NCI-H146 (cell line): ENCODE measurements around the gene FAM53B.

Source experiments
- DNase-seq: peaks from one replicate; lab custom pipeline; 2025; lab: John Stamatoyannopoulos, UW

The FAM53B gene

DNA sequence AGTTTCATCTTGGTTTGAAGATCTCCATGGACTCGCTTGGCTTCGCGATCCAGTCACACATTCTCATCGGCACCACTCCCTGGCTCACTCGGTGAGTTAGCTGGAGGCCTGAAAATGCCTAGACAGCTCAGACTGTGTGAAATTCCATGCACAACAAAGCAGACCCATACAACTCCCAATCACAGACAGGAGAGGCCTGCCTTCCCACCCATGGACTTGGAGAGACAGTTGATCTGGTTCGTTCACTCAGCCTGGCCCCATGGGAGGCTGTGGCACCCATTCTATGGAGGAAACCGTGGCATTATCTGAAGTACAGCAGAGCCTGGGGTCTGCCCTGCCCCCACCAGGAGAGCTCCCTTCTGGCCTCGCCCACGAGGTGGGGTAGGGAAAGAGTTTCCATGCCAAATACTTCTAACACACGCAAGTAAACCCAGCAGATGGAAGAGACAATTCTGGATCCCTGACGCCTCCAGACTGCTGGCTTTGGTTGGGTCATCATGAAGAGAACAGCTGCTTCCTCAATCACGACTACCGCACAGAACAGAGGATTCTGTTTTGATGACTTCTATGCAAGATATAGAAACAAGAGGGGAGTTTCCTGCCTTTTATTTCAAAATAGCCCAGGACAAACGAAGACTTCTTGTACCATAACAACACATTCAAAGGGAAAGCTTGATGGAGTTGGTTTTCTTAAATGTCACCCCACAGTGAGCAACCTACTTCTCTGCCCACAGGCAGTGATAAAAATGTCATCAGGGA lies 15.9 kb downstream of the FAM53B start:
- no peak for DNase-seq

DNA sequence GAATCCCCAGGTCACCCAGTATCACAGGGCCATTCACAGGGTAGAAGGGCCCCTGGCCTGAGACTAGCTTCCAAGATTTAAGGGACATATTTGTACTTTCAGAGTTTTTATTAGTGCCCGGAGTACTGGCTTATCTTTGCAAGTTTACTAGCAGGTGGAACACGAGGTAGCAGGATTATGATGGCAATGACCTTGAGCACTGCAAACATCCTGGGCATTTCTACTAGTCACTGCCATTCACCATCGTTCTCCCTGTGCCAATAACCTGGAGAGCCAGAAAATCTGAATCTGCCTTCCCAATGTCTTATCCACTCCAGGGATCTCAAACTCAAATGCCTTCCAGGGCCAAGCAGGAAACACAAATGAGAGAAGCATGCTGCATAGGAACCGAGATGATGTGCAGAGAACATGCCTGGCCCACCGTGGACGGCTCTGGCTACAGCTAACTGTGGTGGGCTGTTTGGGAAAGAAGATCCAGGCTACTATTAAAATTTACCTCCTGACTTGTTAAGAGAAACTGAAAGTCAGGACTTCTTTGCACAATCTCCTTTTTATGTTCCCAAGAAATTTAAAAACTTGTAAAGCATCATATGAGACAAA lies 16.7 kb downstream of the FAM53B start:
- DNase-seq = no peak

DNA sequence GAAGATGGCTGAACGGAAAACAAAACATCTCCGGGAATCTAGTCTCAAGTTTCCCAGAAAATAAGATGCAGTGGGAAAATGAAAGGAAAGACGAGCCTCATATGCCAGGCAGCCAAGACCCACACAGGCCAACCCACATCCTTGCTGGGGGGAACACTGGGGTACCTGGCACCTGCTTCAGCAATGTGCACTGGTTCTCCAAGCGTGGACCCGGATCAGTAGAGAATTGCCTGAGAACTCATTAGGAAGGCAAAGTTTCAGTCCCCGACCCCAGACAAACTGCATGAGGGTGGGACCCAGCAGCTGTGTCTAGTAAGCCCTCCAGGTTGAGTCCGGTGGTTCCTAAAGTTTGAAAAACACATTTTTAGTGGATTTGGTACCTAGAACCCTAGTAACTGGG lies 18.4 kb downstream of the FAM53B start:
- no peak for DNase-seq

GRCh38 chr10:124725171-124725631 lies 19.0 kb downstream of the FAM53B start:
- no peak for DNase-seq

DNA sequence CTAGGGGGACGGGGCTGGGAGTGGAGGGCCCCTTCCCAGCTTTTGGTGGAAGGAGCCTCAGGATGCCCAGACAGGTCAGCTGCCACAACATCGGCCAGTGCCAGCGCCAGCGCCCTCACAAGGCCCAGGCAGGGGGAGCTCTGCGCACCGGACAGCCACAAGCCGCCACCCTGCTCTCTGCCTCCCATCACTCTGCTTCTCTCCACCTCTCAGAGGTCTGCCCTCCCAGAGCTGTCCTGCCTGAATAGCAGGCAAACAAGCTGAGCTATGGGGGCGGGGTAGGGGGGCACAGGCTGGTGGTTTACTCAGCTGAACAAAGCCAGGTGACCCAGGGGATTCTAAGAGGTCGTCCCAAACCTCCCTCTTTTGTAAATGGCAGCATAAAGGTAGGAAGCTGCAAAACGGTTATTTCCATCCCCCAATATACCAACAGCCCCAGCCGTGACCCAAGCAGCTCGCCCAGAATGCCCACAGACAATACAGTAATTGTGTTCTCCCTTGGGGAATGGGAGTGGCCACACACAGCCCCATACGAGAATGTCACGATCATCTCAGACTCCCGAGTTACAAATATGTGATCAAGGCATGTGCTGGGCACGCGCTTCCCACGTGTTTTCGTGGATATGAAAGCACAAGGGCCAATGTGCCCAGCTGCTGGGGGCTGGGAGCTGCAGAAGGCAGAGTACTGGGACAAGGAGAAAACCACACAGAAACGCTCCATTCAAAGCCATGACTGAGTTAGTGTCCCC lies 19.7 kb downstream of the FAM53B start:
- DNase-seq = peak; percentile 35

GRCh38 chr10:124723826-124724225 lies 20.4 kb downstream of the FAM53B start:
- no peak for DNase-seq

DNA sequence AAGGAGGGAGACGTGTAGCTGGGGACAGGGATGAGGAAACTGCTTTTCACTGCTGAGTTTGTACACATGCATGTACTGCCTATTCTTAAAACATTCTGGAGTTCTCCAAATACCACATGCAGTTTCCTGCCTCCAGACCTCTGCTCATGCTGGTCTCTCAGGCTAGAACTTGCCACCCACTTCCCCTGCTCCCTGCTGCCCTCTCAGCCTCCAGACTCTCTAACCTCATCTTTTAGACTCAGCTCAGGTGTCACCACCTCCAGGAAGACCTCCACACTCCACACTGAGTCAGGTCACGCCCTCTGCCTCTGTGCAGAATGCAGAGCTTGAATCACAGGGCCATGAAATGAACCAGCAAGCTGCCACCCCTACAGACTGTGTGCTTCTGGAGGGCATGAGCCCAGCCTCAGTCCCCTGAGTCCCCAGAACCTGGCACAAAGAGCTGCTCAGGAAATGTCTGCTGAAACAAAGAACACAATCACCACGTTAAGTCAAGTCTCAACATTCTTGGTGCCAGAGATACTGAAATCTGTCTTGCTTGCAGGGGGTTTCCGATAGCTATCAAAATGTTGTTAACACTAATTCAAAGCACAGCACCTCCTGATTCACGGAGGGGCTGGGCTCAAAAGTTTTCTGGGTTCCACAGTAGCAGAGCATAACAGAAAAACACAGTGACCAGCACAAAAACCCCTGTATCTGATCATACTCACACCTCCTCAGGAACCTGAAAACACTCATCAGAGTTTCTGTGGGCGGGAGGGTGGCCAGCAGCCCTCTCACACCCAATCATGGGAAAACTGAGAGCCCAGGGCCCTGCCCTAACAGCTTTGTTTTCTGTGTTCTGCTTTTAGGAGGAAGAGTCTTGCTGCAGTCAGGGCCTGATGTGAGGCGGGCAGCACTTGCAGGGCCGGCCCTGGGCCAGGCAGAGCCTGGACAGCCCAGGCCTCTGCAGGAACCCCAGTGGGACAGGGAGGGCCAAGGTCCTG lies 21.1 kb downstream of the FAM53B start:
- no peak for DNase-seq

GRCh38 chr10:124721330-124722045 lies 22.7 kb downstream of the FAM53B start:
- no peak for DNase-seq

- no peak for DNase-seq
Measured at GRCh38 chr10:124719213-124719851, 24.8 kb downstream of the FAM53B start.

GRCh38 chr10:124717911-124718741 lies 26.1 kb downstream of the FAM53B start:
- DNase-seq = no peak

- DNase-seq = no peak
Measured at GRCh38 chr10:124717041-124717757, 27.0 kb downstream of the FAM53B start.

GRCh38 chr10:124716369-124716768 lies 27.8 kb downstream of the FAM53B start:
- no peak for DNase-seq

- DNase-seq = no peak
Measured at GRCh38 chr10:124715439-124715838, 28.7 kb downstream of the FAM53B start.

DNA sequence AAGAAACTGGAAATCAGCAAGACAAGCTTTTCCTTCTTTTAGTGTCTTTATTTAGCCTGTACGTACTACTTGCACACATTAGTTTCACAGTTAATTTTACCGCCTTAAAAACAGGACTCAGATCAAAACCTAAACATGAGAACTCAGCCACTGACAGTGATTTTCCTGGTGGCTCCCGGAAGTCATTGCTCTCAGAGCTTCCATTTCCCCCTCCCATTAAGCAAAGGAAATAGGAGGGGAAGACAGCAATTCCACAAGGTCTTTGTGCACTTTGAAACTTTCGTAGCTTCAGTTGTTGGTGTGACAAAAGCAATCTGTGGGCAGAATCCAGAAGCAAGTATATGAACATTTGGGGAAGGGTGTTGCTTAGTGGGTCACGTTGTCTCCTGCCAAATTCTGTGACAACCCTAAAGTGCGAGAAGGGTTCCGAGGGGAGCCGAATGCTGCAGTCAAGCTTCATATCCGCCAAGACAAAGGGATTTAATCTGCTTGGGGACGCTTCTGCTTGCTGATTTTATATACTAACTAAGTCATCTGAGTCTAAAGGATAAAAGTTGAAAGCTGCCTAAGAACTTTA lies 30.4 kb downstream of the FAM53B start:
- DNase-seq = no peak

DNA sequence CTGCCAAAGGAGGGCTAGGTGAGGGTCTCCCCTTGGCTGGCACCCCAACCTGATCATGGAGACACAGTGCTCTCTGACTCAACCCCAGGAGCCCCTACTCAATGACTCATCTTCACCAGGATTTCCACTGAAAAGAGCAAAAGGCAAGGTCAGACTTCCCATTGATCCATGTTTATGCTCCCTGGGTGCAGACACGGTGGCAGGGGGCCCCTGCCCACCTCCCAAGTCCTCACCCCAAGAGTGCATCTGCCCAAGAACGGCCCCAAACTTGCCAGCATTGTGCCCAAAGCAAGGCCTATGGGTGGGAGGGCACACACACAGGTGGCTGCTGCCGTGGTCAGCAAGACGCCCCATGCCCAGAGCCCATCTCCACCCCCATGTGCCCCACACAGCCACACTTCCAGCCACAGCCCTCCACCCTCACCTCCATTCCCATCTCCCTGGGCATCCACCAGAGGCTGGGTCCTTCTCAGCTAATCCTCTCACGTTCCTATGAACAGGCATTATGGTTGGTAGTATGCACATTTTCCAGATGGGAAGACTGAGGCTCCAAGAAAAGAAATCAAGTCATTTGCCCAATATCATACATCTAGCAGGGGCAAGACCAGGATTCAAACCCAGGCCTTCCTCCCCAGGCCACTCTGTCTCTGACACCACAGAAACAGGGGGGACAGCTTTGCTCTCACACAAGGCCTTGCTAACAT lies 31.3 kb downstream of the FAM53B start:
- no peak for DNase-seq

- DNase-seq = no peak
Measured at GRCh38 chr10:124711145-124711544, 33.0 kb downstream of the FAM53B start.

GRCh38 chr10:124710266-124710881 lies 33.8 kb downstream of the FAM53B start:
- no peak for DNase-seq

- no peak for DNase-seq
Measured at GRCh38 chr10:124709861-124710260, 34.3 kb downstream of the FAM53B start.
